ENCODE data around the gene F7.
"Not testable (repeated sequence)": the region's sequence is repeated elsewhere in the genome, so short reads cannot be mapped to it uniquely, and the experiment has no call there.

The F7 gene

GRCh38 chr13:113077953-113078901, 27.4 kb upstream of the F7 start:
- no peak overlapping the region for H3K4me3 ChIP-seq (ENCODE audit: low read depth, low read length)
- TF ChIP-seq CTCF (IDR thresholded peaks at IDR 0.05; ENCODE audit: insufficient read depth, low read depth, low read length, missing control alignments), result no peak
- DNase-seq (ENCODE audit: low read depth), result no peak

GRCh38 chr13:113078902-113079780, 26.4 kb upstream of the F7 start:
- no peak for TF ChIP-seq CTCF (IDR thresholded peaks at IDR 0.05; ENCODE audit: insufficient read depth, low read depth, low read length, missing control alignments)
- DNase-seq (ENCODE audit: low read depth), result no peak
- no peak overlapping the region for H3K4me3 ChIP-seq (ENCODE audit: low read depth, low read length)

GRCh38 chr13:113079781-113080080, 25.9 kb upstream of the F7 start:
- not testable (repeated sequence) for H3K4me3 ChIP-seq (ENCODE audit: low read depth, low read length); DNase-seq (ENCODE audit: low read depth)

GRCh38 chr13:113080361-113080831, 25.2 kb upstream of the F7 start:
- H3K4me3 ChIP-seq (ENCODE audit: low read depth, low read length), result no peak overlapping the region
- TF ChIP-seq CTCF (IDR thresholded peaks at IDR 0.05; ENCODE audit: insufficient read depth, low read depth, low read length, missing control alignments), result no peak
- no peak for DNase-seq (ENCODE audit: low read depth)

- DNase-seq (ENCODE audit: low read depth), result no peak
- H3K4me3 ChIP-seq (ENCODE audit: low read depth, low read length), result no peak overlapping the region
- TF ChIP-seq CTCF (IDR thresholded peaks at IDR 0.05; ENCODE audit: insufficient read depth, low read depth, low read length, missing control alignments), result no peak
Measured at GRCh38 chr13:113080901-113081521, 24.6 kb upstream of the F7 start.

GRCh38 chr13:113082198-113083021, 23.2 kb upstream of the F7 start:
- TF ChIP-seq CTCF (IDR thresholded peaks at IDR 0.05; ENCODE audit: insufficient read depth, low read depth, low read length, missing control alignments), result no peak
- no peak for DNase-seq (ENCODE audit: low read depth)
- no peak overlapping the region for H3K4me3 ChIP-seq (ENCODE audit: low read depth, low read length)

All from GM12865 (cell line).